ENCODE results near the gene OR1A1. TPM values are rescaled to one million over a fixed set of nuclear protein-coding genes. Genes with fewer than 3 reads are reported as not detected.
"Not testable (repeated sequence)": the region's sequence is repeated elsewhere in the genome, so short reads cannot be mapped to it uniquely, and the experiment has no call there.

The OR1A1 gene
- total RNA-seq, 4 donors from 2014 or later: not detected

- intact Hi-C loops (cut with DNase I); DNase-seq (ENCODE audit: extremely low spot score); H3K9me3 ChIP-seq: not testable (repeated sequence)
Observed at GRCh38 chr17:3241044-3241443, 33.6 kb downstream of the OR1A1 start.

GRCh38 chr17:3244841-3245240 is 37.4 kb downstream of the OR1A1 start:
- H3K36me3 ChIP-seq; H3K27ac ChIP-seq (replicated peaks in 1 of 4); intact Hi-C loops (cut with DNase I); H3K27me3 ChIP-seq; H3K4me3 ChIP-seq; DNase-seq (ENCODE audit: extremely low spot score); H3K9me3 ChIP-seq; H3K4me1 ChIP-seq: not testable (repeated sequence)
- 33% methylated on average over 1 of the region's 1 CpG for WGBS

More at GRCh38 chr17:3241044-3241443, 33.6 kb downstream of the OR1A1 start:
- H3K27me3 ChIP-seq; H3K4me3 ChIP-seq; H3K4me1 ChIP-seq; H3K36me3 ChIP-seq; H3K27ac ChIP-seq (replicated peaks in 1 of 4): not testable (repeated sequence)
- 100% methylated on average over 1 of the region's 1 CpG for WGBS

- H3K4me3 ChIP-seq; H3K27me3 ChIP-seq; H3K4me1 ChIP-seq; H3K9me3 ChIP-seq; intact Hi-C loops (cut with DNase I); DNase-seq (ENCODE audit: extremely low spot score); H3K36me3 ChIP-seq; H3K27ac ChIP-seq (replicated peaks in 1 of 4): not testable (repeated sequence)
- WGBS: no CpG with 5 or more reads among the region's 2 CpGs
Observed at GRCh38 chr17:3249013-3249412, 41.5 kb downstream of the OR1A1 start.

- Histone ChIP-seq H3K27ac (replicated peaks in 1 of 4) (no peak overlapping the region), H3K4me3 (no peak overlapping the region), H3K27me3 (no peaks in the 10 kb centered on the region), H3K36me3 (no peaks in the 10 kb centered on the region), H3K9me3 (no peaks in the 10 kb centered on the region), H3K4me1 (no peaks in the 10 kb centered on the region)
- intact Hi-C loops (cut with DNase I): no loop called here
- DNase-seq (ENCODE audit: extremely low spot score): no peak
- WGBS: 84% methylated on average over 8 of the region's 8 CpGs
- TF ChIP-seq CTCF (IDR thresholded peaks at IDR 0.05): no peak
- TF ChIP-seq POLR2A (IDR thresholded peaks at IDR 0.05; ENCODE audit: low read depth): no peak
- TF ChIP-seq EP300 (IDR thresholded peaks at IDR 0.05): no peak
- TF ChIP-seq POLR2AphosphoS5 (IDR thresholded peaks at IDR 0.05): no peak
Observed at GRCh38 chr17:3256575-3256974, 49.1 kb downstream of the OR1A1 start.

- H3K27ac ChIP-seq (replicated peaks in 1 of 4): no peak overlapping the region
- no peak overlapping the region for H3K4me3 ChIP-seq
- H3K4me1 ChIP-seq: no peaks in the 10 kb centered on the region
- H3K9me3 ChIP-seq: no peaks in the 10 kb centered on the region
- 73% methylated on average over 1 of the region's 1 CpG for WGBS
- intact Hi-C loops (cut with DNase I): no loop called here
- DNase-seq (ENCODE audit: extremely low spot score): no peak
- TF ChIP-seq CTCF (IDR thresholded peaks at IDR 0.05) (no peak), EP300 (IDR thresholded peaks at IDR 0.05) (no peak), POLR2A (IDR thresholded peaks at IDR 0.05; ENCODE audit: low read depth) (no peak), POLR2AphosphoS5 (IDR thresholded peaks at IDR 0.05) (no peak)
- peaks cover 0 to 5% (median 0%) of the 10 kb centered on the region in 4 donors for H3K27me3 ChIP-seq
- no peaks in the 10 kb centered on the region for H3K36me3 ChIP-seq
Observed at GRCh38 chr17:3260163-3260562, 52.7 kb downstream of the OR1A1 start.

- Histone ChIP-seq H3K9me3 (no peaks in the 10 kb centered on the region), H3K4me1 (no peaks in the 10 kb centered on the region), H3K4me3 (no peak overlapping the region), H3K27me3 (peaks cover 0 to 5% (median 0%) of the 10 kb centered on the region in 4 donors), H3K27ac (replicated peaks in 1 of 4) (no peak overlapping the region), H3K36me3 (no peaks in the 10 kb centered on the region)
- intact Hi-C loops (cut with DNase I): no loop called here
- WGBS: 62% methylated on average over 13 of the region's 13 CpGs
- TF ChIP-seq EP300 (IDR thresholded peaks at IDR 0.05) (no peak), POLR2A (IDR thresholded peaks at IDR 0.05; ENCODE audit: low read depth) (no peak), POLR2AphosphoS5 (IDR thresholded peaks at IDR 0.05) (no peak), CTCF (IDR thresholded peaks at IDR 0.05) (no peak)
- no peak for DNase-seq (ENCODE audit: extremely low spot score)
Observed at GRCh38 chr17:3260600-3260999, 53.1 kb downstream of the OR1A1 start.

Other genes with a start within 250 kb of the OR1A1 start
- gene OR1D5, start 144.1 kb upstream of the OR1A1 start, total RNA-seq: not detected
- not detected for gene OR1D2, start 103.2 kb upstream of the OR1A1 start, total RNA-seq
- not detected for gene OR1G1, start 80.1 kb upstream of the OR1A1 start, total RNA-seq
- gene OR1A2, start 10.1 kb upstream of the OR1A1 start, total RNA-seq: not detected
- gene OR3A1, start 90.7 kb downstream of the OR1A1 start, total RNA-seq: not detected
- under 1 TPM in 1 of 4 donors, not detected in 3; 0.65 TPM for gene OR3A2, start 178.6 kb downstream of the OR1A1 start, total RNA-seq
- not detected for gene OR1E1, start 190.7 kb downstream of the OR1A1 start, total RNA-seq
- not detected for gene OR3A3, start 203.7 kb downstream of the OR1A1 start, total RNA-seq
- gene OR1E2, start 226.2 kb downstream of the OR1A1 start, total RNA-seq: not detected